Neural progenitor cell (in vitro differentiated cells): ENCODE data around the gene ZIC1. TPM values are rescaled to one million over a fixed set of nuclear protein-coding genes. Genes with fewer than 3 reads are reported as not detected.

Source experiments
- DNase-seq: peaks from one replicate; pipeline ENCODE4 v3.0.0-alpha.2; 2016; ENCODE audit warnings: low spot score
- H2AFZ ChIP-seq: fragments of 200-600 bp; sonication (generic); replicated peaks from 2 replicates; pipeline ENCODE4 v1.6.1; 2016; ENCODE audit warnings: antibody characterized with exemption
- H3F3A ChIP-seq: fragments of 200-600 bp; sonication (generic); 2 replicates; pipeline ENCODE4 v1.6.1; 2016; ENCODE audit warnings: antibody characterized with exemption, low read depth
- H3K27ac ChIP-seq: fragments of 200-600 bp; sonication (generic); 2 replicates; pipeline ENCODE4 v1.5.1; 2016; ENCODE audit warnings: mild to moderate bottlenecking
- H3K27me3 ChIP-seq: fragments of 200-600 bp; sonication (generic); 2 replicates; pipeline ENCODE4 v1.6.1; 2016; ENCODE audit warnings: mild to moderate bottlenecking, moderate library complexity
- H3K36me3 ChIP-seq: fragments of 200-600 bp; sonication (generic); 2 replicates; pipeline ENCODE4 v1.5.1; 2016
- H3K4me1 ChIP-seq: fragments of 200-600 bp; sonication (generic); 2 replicates; pipeline ENCODE4 v1.6.1; 2016; ENCODE audit warnings: mixed run types
- H3K4me2 ChIP-seq: fragments of 200-600 bp; sonication (generic); 2 replicates; pipeline ENCODE4 v1.6.1; 2016
- H3K4me3 ChIP-seq: fragments of 200-600 bp; sonication (generic); 2 replicates; pipeline ENCODE4 v1.5.1; 2016
- H3K79me2 ChIP-seq: fragments of 200-600 bp; sonication (generic); 2 replicates; pipeline ENCODE4 v1.6.1; 2016; ENCODE audit warnings: low read depth
- H3K9ac ChIP-seq: fragments of 200-600 bp; sonication (generic); 2 replicates; pipeline ENCODE4 v1.6.1; 2016
- H3K9me3 ChIP-seq: fragments of 200-600 bp; sonication (generic); 2 replicates; pipeline ENCODE4 v1.5.1; 2016; ENCODE audit warnings: low read depth
- H4K20me1 ChIP-seq: fragments of 200-600 bp; sonication (generic); 2 replicates; pipeline ENCODE4 v1.6.1; 2016; ENCODE audit warnings: low read depth
- H3K27ac Mint-ChIP-seq: 3 replicates; pipeline ENCODE4 v1.8.0; 2021; ENCODE audit warnings: mixed read lengths
- H3K27me3 Mint-ChIP-seq: 2 replicates; pipeline ENCODE4 v1.8.0; 2022; ENCODE audit warnings: low read depth, mild to moderate bottlenecking, inconsistent platforms, moderate library complexity, mixed read lengths; ENCODE audit not compliant: insufficient read depth
- H3K36me3 Mint-ChIP-seq: 3 replicates; pipeline ENCODE4 v1.8.0; 2021; ENCODE audit warnings: mixed read lengths
- H3K4me1 Mint-ChIP-seq: 3 replicates; pipeline ENCODE4 v1.8.0; 2021; ENCODE audit warnings: mixed read lengths
- H3K4me3 Mint-ChIP-seq: 3 replicates; pipeline ENCODE4 v1.8.0; 2021; ENCODE audit warnings: mild to moderate bottlenecking, moderate library complexity, mixed read lengths
- H3K9me3 Mint-ChIP-seq: 3 replicates; pipeline ENCODE4 v1.8.0; 2020; ENCODE audit warnings: mixed read lengths
- CTCF ChIP-seq: fragments of 200-600 bp; sonication (generic); IDR thresholded peaks from 2 replicates; pipeline ENCODE4 v1.5.1; 2017; ENCODE audit warnings: antibody characterized with exemption, mild to moderate bottlenecking
- EZH2 ChIP-seq: fragments of 200-600 bp; sonication (generic); IDR thresholded peaks from 2 replicates; pipeline ENCODE4 v1.6.1; 2017; ENCODE audit warnings: antibody characterized with exemption, mild to moderate bottlenecking, moderate library complexity
- EZH2phosphoT487 ChIP-seq: fragments of 200-600 bp; sonication (generic); IDR thresholded peaks from 2 replicates; pipeline ENCODE4 v1.6.1; 2017; ENCODE audit warnings: antibody characterized with exemption
- total RNA-seq: library from RNA; depleted of rRNA; stranded (reverse); fragments of >200 nt; gene quantifications from 2 replicates; pipeline ENCODE4 v1.2.3, GENCODE V29; 2015; ENCODE audit warnings: low replicate concordance

ZIC1 gene
- total RNA-seq, 1 donor from 2014 or later = 0.56 TPM

GRCh38 chr3:147415874-147416273 lies 6.7 kb downstream of the ZIC1 start:
- no peak overlapping the region for H2AFZ ChIP-seq
- H3K4me1 ChIP-seq = peaks cover 7% of the 10 kb centered on the region
- Mint-ChIP-seq H3K27ac (peak overlapping the region; percentile 40), H3K9me3 (peaks cover 18% of the 10 kb centered on the region), H3K27me3 (peaks cover 42% of the 10 kb centered on the region), H3K4me1 (peaks cover 62% of the 10 kb centered on the region), H3K4me3 (peak overlapping the region; percentile 99), H3K36me3 (peaks cover 57% of the 10 kb centered on the region)
- H3K9ac ChIP-seq = no peak overlapping the region
- H3K4me3 ChIP-seq = no peak overlapping the region
- TF ChIP-seq EZH2 = peak; percentile 23
- TF ChIP-seq EZH2phosphoT487 = peak; percentile 14
- peak; percentile 30 for TF ChIP-seq CTCF
- no peak overlapping the region for H3K4me2 ChIP-seq
- H3K36me3 ChIP-seq = no peaks in the 10 kb centered on the region
- no peaks in the 10 kb centered on the region for H3K9me3 ChIP-seq
- DNase-seq = peak; percentile 21
- peaks cover 81% of the 10 kb centered on the region for H4K20me1 ChIP-seq
- peaks cover 100% of the 10 kb centered on the region for H3K27me3 ChIP-seq
- H3K27ac ChIP-seq = no peak overlapping the region
- H3K79me2 ChIP-seq = no peaks in the 10 kb centered on the region
- peaks cover 45% of the 10 kb centered on the region for H3F3A ChIP-seq

- no peaks in the 10 kb centered on the region for H3K9me3 ChIP-seq
- Mint-ChIP-seq H3K9me3 (peaks cover 10% of the 10 kb centered on the region), H3K4me1 (peaks cover 70% of the 10 kb centered on the region), H3K27me3 (peaks cover 32% of the 10 kb centered on the region), H3K4me3 (peak overlapping the region; percentile 99), H3K27ac (peak overlapping the region; percentile 30), H3K36me3 (peaks cover 47% of the 10 kb centered on the region)
- H3K27me3 ChIP-seq = peaks cover 100% of the 10 kb centered on the region
- H2AFZ ChIP-seq = no peak overlapping the region
- TF ChIP-seq CTCF (no peak), EZH2 (no peak), EZH2phosphoT487 (no peak)
- H3K4me2 ChIP-seq = no peak overlapping the region
- H3K79me2 ChIP-seq = no peaks in the 10 kb centered on the region
- no peak for DNase-seq
- H3K27ac ChIP-seq = no peak overlapping the region
- peaks cover 45% of the 10 kb centered on the region for H3F3A ChIP-seq
- no peak overlapping the region for H3K4me3 ChIP-seq
- peaks cover 7% of the 10 kb centered on the region for H3K4me1 ChIP-seq
- H4K20me1 ChIP-seq = peaks cover 78% of the 10 kb centered on the region
- no peaks in the 10 kb centered on the region for H3K36me3 ChIP-seq
- H3K9ac ChIP-seq = no peak overlapping the region
Measured at GRCh38 chr3:147416931-147417330, 7.8 kb downstream of the ZIC1 start.

- H3K27ac ChIP-seq = no peak overlapping the region
- Mint-ChIP-seq H3K4me1 (peaks cover 77% of the 10 kb centered on the region), H3K36me3 (peaks cover 40% of the 10 kb centered on the region), H3K27ac (peak overlapping the region; percentile 26), H3K4me3 (peak overlapping the region; percentile 99), H3K9me3 (peaks cover 4% of the 10 kb centered on the region), H3K27me3 (peaks cover 26% of the 10 kb centered on the region)
- H3K27me3 ChIP-seq = peaks cover 100% of the 10 kb centered on the region
- no peak overlapping the region for H3K4me3 ChIP-seq
- TF ChIP-seq EZH2 = peak; percentile 58
- no peak for TF ChIP-seq EZH2phosphoT487
- H3K36me3 ChIP-seq = no peaks in the 10 kb centered on the region
- peaks cover 43% of the 10 kb centered on the region for H3F3A ChIP-seq
- H3K79me2 ChIP-seq = no peaks in the 10 kb centered on the region
- no peak overlapping the region for H3K4me2 ChIP-seq
- no peak overlapping the region for H3K9ac ChIP-seq
- H3K9me3 ChIP-seq = no peaks in the 10 kb centered on the region
- H4K20me1 ChIP-seq = peaks cover 78% of the 10 kb centered on the region
- peak; percentile 18 for DNase-seq
- no peak overlapping the region for H2AFZ ChIP-seq
- peaks cover 7% of the 10 kb centered on the region for H3K4me1 ChIP-seq
Measured at GRCh38 chr3:147417551-147418295, 8.6 kb downstream of the ZIC1 start.

- peaks cover 22% of the 10 kb centered on the region for H3K27me3 Mint-ChIP-seq
- H3K27me3 ChIP-seq = peaks cover 100% of the 10 kb centered on the region
- peaks cover 33% of the 10 kb centered on the region for H3K36me3 Mint-ChIP-seq
- no peak for TF ChIP-seq CTCF
- peak; percentile 75 for TF ChIP-seq EZH2phosphoT487
- TF ChIP-seq EZH2 = peak; percentile 21
- H3K9ac ChIP-seq = no peak overlapping the region
- H3K27ac ChIP-seq = no peak overlapping the region
- no peak overlapping the region for H2AFZ ChIP-seq
- peaks cover 2% of the 10 kb centered on the region for H3K9me3 Mint-ChIP-seq
- peaks cover 43% of the 10 kb centered on the region for H3F3A ChIP-seq
- H3K36me3 ChIP-seq = no peaks in the 10 kb centered on the region
- H3K4me1 Mint-ChIP-seq = peaks cover 83% of the 10 kb centered on the region
- peak overlapping the region; percentile 76 for H3K27ac Mint-ChIP-seq
- H3K4me1 ChIP-seq = peaks cover 7% of the 10 kb centered on the region
- H3K4me3 Mint-ChIP-seq = peak overlapping the region; percentile 99
- H3K79me2 ChIP-seq = no peaks in the 10 kb centered on the region
- peak; percentile 9 for DNase-seq
- peak overlapping the region; percentile 84 for H3K4me2 ChIP-seq
- no peaks in the 10 kb centered on the region for H3K9me3 ChIP-seq
- peaks cover 75% of the 10 kb centered on the region for H4K20me1 ChIP-seq
- peak overlapping the region; percentile 44 for H3K4me3 ChIP-seq
Measured at GRCh38 chr3:147418371-147418781, 9.2 kb downstream of the ZIC1 start.
